GM18520 (cell line): Measurements from ENCODE around the gene MOB4.
"Not testable (repeated sequence)": the region's sequence is repeated elsewhere in the genome, so short reads cannot be mapped to it uniquely, and the experiment has no call there.

ENCODE experiments used
- ATAC-seq: cut with Tn5 transposase; IDR thresholded peaks from one replicate; pipeline ENCODE4 v1.9.1; 2021; ENCODE audit not compliant: unreplicated experiment

Gene MOB4

DNA sequence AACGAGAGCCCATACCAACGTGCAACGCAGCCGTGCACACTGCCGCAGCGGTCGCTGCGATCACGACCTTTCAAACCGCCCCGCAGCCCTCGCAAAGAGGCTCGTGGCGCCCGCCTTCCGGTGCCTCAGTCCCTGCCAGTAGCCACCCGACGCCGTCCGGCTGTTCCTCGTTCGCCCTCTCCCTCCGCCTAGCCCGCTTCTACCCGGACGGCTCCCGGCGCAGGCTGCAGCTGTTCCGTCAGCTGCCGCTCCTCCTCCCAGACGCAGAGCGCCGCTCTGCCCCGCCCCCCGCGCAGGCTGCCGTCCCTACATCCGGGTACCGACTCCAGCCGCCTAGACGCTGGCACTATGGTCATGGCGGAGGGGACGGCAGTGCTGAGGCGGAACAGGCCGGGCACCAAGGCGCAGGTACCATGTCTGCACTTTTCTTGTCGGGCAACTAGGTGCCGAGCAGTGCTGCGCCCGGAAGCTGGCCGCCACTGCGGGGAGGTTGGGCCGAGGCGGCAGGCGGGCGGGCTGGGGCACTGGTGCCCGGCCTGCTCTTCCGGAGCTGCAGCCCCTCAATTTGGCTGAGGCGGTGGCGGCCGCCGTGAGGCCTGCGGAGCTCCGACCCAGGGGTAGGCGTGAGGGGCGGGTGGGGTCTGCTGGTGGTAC lies at the start of gene MOB4:
Gene MOB4, plus strand, starts transcription at position 328 of the 654 bp plus-strand sequence. Its CDS starts 21 bp downstream, at position 349.
- ATAC-seq = peak; percentile 91

DNA sequence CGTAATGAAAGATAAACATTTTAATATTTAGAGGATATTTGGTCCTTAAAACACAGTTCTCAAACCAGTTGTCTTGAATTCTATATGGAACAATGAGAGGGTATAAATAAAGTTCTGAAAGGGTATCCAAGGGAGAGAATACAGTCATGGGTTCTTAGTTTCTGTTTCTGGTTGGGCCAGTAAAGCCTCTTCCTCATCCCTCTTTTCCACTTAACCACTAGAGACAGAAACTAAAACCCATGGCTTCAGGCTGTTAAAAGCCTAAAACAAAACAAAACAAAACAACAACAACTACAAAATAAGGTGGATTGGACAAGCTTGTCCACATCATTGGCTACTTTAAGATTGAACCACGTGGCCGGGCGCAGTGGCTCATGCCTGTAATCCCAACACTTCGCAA lies 43.7 kb upstream of the MOB4 start:
- no peak for ATAC-seq

DNA sequence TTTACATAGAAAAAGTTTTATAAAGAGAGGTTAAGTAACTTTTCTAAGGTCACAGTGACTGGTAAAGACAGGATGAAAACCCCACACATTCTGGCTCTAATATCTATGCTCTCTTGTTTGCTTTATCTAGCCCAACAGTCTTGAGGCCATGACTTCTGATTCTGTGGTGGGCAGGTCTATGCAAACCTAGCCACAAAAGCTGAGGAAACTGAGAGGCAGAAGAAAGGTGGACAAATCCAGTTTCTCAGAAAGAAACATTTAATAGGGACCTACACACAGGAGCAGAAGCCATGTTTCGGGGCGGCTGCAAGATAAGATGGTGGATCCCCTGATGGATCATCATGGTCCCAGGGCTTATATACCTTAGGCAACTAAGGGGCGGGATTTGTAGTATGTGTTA lies 38.1 kb upstream of the MOB4 start:
- no peak for ATAC-seq

DNA sequence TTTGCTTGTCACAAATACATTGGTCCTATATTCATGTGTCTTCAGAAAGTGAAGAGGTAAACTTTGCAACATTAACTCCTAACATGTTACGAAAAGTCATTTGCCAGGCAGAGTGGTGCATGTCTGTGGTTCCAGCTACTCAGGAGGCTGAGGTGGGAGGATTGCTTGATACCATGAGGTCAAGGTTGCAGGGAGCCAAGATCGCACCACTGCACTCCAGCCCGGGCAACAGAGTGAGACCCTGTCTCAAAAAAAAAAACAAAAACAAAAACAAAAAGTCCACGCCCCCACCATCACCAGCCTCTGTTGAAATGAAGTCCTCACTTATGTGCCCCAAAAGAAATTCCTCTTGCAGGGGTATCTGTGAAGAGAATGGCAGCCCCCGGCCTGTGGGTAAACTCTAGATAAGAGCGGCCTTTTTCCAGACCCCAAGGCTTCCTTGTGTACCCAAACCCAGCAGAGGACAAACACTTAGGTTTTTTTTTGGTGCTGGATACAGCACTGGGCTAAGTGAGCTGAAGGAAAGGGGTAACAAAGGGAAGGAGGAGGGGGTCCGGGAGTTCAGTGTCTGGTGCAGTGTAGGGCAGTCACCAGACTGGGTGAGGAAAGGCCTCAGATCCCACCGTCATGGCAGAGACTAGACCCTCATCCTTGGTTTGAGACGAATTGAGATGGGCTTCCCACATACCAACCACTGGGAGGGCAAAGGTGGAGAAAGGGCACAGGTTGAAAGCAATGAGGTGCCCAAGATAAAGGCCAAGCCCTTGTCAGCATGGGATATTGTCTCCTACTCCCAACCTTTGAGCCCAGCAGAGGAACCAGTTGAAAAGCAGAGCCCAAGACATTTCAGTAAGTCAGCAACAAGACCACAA lies 35.5 kb upstream of the MOB4 start:
- ATAC-seq = no peak

DNA sequence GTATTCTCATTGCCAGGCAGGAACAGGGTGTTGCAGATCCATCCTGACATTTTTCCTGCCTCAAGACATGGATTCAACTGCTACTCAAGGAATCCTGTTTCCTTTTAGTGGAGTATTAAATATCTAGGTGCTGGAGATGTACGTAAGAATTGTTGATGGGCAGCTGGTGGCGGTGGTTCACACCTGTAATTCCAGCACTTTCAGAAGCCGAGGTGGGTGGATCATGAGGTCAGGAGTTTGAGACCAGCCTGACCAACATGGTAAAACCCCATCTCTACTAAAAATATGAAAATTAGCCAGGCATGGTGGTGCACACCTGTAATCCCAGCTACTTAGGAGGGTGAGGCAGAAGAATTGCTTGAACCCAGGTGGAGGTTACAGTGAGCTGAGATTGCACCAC lies 31.6 kb upstream of the MOB4 start:
- not testable (repeated sequence) for ATAC-seq

DNA sequence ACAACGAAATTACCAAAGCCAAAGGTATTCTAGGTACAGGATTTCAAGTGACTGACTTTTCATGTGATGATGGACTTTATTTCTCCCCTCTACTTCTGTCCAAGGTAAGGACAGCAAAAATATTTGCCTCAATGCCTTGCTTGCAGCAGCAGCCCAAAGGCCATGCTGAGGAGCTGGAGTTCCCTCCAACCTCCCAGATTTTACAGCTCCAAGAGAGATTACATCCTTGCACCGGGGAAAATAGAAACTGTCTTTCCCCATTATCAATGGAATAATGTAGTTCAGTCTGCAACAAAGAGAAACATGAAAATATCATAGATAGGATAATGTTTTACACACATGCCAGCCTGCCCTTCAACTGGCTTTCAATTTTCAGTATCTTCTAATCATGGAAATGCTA lies 29.7 kb upstream of the MOB4 start:
- no peak for ATAC-seq

DNA sequence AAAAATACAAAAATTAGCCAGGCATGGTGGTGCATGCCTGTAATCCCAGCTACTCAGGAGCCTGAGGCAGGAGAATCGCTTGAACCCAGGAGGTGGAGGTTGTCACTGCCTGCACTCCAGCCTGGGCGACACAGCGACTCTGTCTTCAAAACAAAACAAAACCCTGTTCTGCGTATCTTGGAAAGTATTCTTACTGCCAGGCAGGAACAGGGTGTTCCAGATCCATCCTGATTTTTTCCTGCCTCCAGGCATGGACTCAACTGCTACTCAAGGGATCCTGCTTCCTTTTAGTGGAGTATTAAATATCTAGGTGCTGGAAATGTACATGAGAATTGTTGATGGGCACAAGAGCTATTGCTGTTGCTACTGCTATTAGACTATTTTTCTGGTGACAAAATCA lies 28.5 kb upstream of the MOB4 start:
- no peak for ATAC-seq

DNA sequence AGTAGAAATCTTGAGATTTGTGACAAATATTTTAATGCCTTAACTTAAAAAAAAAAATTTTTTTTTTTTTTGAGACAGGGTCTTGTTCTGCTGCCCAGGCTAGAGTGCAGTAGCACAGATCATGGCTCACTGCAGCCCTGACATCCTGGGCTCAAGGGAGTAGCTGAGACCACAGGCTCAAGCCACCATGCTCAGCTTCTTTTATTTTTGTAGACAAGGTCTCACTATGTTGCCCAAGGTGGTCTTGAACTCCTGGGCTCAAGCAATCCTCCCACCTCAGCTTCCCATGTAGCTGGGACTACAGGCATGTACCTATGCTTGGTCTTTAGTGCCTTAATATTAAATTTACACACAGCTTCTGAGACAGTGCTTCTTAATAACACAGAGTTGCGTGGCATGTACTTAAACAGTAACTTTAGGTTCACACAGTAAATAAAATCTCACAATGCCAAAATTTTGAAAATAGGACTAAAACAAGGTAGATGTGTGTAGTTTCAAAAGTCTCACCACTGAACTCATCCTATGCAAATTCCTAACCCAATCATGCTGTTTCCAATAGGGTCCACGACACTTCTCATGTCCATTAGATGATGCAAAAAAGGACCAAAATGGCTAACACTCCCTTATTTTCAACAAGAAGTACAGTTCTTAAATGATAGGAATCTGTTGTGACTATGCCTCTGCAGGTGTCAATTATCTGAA lies 20.3 kb upstream of the MOB4 start:
- no peak for ATAC-seq

DNA sequence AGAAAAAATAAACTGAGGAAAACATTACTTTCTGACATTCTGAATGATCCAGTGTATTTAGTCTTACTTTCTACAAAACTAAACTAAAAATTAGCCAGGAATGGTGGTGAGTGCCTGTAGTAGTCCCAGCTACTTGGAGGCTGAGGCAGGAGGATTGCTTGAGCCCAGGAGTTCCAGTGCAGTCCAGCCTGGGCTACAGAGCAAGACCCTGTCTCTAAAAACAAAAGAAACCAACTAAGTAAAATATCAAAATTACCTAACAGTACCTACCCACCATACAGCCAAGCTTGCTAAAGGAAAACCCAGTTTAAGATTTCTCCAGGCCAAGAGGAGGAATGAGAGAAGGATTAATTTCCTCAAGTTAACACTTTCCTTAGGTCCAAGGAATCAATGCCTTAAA lies 19.2 kb upstream of the MOB4 start:
- no peak for ATAC-seq

DNA sequence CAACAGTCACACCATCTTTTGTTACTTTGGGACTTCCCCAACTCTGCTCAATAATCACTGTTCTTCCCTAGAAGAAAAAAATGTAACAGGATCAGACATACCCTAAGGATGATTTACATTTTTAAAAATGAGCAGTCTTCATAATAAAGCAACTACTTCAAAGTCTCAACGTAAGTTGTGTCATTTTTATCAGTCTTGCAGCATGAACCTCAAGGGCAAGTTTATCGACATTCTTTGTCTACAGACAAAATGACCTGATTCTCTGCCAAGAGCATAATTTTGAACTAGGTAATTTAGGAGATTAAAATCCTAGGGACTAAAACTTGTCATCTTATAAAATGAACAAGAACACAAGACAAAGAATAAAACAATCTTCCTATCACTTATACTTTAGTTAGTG lies 18.5 kb upstream of the MOB4 start:
- ATAC-seq = no peak

DNA sequence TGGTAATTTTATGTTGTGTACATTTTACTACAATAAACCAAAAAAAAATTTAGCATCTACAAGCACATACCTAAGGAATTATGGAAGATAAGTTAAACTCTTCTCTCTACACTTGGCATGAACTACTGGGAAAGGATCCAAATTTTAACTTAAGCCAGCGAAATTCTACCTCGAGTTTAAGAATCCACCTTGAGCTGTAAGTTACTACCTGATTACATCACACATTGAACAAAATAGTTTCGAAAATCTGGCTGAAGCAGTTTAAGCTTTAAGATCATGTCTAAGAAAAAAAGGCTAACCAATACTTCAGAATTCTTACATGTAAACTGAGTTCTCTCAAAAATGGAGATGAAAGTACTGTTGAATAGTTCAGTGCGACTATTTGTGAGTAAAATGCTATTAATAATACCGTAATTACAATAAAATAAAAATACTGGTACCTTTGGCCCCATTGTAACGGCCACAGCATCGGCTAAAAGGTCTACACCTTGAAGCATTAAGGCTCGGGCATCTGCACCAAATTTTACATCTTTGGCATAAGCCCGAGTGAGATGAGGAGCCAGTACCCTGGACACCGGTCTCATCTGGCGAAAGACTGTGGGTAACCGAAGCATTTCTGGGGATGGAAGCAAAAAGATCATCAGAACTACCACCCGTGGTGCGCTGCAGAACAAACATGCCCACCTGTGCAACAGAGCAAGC lies 17.5 kb upstream of the MOB4 start:
- no peak for ATAC-seq

DNA sequence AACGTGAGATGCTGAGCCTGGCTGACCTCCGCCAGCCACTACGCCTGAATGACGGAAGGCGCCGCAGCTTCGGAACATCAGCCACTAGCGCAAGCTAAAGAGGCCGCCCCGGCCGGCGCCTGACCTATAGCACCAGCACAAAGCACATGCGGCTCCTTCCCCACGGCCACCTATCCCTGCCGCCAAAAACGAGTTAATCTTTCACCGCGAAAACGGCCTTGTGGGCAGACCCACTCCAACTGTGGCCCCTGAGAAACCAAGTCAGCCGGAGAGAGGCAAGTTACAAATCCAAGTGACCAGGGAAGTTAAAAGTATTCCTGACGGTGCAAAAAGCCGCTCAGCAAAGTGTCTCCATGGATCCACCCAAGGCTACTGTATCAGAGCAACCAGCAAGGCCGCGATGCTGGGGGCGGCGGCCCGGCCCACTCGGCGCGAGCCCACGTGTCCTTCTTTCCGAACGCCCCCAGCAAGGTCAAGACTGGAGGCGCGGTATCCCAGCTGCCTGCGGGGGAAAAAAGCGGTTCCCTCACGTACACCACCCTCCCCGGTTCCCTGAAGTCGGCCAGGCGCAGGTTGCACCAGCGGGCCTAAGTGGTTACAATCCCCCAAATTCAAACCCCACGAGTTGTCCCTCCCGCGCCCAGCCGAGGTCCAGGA lies 16.8 kb upstream of the MOB4 start:
- ATAC-seq = no peak

DNA sequence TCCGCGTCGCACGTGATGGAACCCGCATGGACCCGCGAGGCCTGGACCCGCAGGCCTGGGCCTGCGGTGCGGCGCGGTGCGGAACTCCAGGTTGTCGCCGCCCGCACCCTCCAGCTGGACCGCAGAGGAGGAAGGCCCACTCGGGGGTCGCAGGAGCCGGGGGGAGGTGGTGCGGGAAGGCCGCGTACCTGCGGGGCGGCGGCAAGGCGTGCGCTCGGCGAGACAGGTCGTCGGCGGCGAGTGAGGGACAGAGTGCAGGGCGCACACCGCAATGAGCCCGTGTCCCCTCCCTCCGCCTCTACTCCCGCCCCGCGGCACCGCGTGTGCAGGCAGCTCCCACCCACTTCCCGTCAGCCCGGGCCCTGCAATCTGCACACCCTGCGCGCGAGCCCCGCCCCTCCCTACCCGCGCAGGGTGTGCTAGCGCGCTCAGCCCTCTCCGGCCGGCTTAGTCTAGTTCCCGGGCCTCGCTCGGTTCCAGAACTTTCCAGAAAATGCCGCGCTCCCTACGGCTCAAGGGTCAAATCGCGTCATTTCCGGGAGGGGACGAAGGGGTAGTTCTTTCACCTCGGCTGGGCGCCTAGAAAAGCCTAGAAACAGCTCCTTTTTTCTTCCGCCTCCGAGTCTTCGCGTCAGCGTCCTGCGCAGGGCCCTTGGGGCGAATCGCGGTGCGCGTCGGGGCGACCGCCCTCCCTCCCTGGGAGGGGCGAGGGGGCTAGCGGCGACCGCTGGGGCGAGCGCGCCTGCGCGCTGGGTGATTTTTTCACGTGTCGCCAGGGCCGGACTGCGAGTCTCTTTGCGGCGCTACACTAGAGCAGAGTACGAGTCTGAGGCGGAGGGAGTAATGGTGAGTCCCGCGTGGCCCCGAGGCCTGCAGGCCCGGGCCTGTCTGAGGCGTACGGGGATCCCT lies 16.0 kb upstream of the MOB4 start, which contains the start of the genes HSPD1 and HSPE1:
Gene HSPD1, minus strand, starts transcription at position 247 of the 909 bp plus-strand sequence. CDS start 992 bp downstream, outside the sequence.
Gene HSPE1, plus strand, starts transcription at position 786 of the 909 bp plus-strand sequence. Its CDS starts 58 bp downstream, at position 844.
- peak; percentile 74 for ATAC-seq

DNA sequence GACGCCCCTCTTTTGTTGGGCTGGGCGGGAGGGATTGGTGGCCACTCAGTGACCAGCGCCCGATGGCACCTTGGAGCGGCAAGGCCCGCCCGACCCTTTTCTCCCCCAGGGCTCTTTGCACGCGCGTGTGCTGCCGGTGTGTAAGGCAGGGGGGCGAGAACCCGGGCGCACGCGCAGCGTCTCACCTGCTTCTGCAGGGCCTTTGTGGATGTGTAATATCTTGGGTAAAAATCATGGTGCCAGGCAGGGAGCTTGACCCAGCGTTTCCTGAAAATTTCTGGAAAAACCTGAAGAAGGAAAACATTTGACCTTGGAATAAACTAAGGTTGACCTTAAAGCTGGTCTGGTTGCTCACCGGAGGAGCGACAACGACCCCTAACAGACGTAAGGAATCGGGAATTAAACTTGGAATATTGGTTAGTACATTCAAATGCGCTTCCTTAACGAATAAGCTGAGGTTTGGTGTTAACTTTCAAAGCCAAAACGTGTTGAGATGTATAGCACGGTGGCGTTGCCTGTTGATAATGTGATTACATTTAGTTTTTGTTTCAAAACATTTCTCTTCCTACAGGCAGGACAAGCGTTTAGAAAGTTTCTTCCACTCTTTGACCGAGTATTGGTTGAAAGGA lies 15.2 kb upstream of the MOB4 start:
- ATAC-seq = peak; percentile 0

DNA sequence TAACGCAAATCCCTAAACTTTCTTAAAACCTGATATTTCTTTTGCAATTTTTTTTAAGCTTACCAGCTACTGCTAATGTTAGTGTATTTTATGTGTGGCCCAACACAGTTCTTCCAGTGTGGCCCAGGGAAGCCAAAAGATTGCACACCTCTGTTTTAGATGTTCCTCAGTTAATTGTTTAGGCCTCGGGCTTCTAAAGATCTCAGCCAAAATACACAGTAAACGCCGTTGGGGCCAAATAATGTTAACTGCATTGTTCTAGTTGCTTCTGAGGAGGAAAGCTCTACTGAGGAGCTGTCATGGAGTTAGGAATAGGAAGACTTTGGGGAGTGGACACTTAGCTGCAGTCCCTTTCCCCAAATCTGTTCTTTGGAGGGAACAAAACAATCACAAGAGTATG lies 13.7 kb upstream of the MOB4 start:
- ATAC-seq = no peak

DNA sequence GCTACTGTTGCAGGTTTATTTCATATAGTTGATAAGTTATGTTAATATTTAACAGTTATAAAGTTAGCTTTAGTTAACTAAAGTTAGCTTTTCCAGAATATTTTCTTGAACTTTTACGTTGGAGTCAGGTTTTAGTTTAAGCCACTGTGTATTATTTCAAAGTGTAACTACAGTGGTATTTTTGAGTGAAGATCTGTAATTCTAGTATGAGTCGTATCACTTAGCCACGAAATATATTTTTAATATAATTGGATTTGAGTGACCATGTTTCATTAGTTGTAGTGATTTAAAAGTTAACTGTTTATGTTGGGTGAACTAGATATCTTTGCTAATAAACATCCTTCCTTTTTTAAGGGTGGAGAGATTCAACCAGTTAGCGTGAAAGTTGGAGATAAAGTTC lies 13.2 kb upstream of the MOB4 start:
- ATAC-seq = no peak

DNA sequence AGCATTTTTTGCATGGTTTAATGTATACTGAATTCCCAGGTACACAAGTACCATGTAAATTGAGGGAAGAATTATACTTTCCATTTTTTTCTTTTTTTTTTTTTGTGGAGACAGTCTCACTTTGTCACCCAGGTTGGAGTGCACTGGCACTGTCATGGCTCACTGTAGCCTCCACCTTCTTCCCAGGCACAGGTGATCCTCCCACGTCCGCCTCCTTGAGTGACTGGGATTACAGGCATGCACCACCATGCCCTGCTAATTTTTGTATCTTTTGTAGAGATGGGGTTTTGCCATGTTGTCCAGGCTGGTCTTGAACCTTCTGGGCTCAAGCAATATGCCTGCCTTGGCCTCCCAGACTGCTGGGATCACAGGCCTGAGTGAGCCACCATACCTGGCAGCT lies 11.9 kb upstream of the MOB4 start:
- ATAC-seq = no peak

DNA sequence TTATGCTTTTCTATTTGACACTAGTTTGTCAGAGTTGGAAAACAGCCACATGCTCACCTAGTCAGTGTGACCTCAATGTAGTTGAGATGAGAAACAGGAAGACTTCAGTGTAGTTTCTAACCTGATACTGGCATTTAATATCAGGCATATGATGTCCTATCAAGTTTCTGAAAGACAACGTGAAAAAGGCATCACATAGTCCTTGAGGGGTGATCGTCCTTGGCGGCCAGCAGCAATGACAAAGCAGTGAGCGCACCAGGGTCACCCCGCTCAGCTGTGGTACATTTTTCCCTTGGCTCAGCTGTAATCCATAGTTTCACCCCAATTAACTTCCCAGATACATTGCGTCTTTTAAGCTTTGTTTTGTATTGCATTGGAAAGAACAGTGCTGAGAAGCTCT lies 11.4 kb upstream of the MOB4 start:
- ATAC-seq = no peak

DNA sequence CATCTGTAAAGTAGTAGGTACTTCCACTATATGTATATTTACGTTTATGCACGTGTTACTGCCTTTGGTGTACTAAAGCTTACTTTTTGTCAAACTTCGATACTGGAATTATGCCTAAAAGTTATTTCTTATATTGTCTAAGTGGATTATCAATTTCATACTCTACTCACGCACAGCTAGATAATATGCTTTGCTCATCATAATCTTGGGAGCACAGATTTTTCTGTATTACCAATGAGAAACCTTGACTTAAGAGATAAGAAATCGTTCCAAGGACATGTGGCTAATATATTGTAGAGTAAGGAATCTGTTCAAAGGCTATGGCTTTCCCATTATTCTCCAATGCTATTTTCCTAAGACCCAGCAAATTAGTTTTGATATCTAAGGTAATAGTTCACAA lies 9.2 kb upstream of the MOB4 start:
- ATAC-seq = no peak
